ENCODE results near the gene DUSP8. TPM values are rescaled to one million over a fixed set of nuclear protein-coding genes. Genes with fewer than 3 reads are reported as not detected.

DUSP8 gene
- total RNA-seq, 1 donor from 2014 or later, result 8.4 TPM

DNA sequence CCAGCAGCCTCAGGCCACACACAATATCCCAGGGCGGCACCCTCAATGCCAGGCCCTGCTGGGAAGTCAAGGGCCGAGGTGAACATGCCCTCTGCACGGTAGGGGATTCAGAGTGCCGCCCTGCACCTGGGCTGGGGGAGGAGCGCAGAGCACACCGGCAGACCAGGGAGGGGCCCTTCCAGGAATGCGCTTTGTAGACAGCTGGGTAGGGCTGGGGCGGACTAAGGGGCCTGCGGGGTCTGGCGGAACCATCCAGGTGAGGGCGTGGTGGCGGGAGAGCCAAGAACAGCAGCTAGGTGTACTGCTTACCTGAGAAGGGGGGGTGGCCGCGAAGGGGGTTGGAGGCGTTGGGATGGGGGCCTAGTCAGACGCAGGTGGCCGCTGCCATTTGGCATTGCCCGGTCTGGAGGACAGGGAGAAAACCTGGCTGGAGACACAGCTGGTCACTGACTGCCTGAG, 26.0 kb downstream of the DUSP8 start:
- peak overlapping the region; percentile 83 for H3K27ac Mint-ChIP-seq
- no peaks in the 10 kb centered on the region for H3K4me1 Mint-ChIP-seq (ENCODE audit: unreplicated experiment)
- H3K9me3 Mint-ChIP-seq, result no peaks in the 10 kb centered on the region
- DNase-seq (ENCODE audit: extremely low spot score, unreplicated experiment), result no peak
- no peak for TF ChIP-seq CTCF (conservative IDR thresholded peaks at IDR 0.05)
- no peaks in the 10 kb centered on the region for H3K36me3 Mint-ChIP-seq
- H3K4me3 Mint-ChIP-seq, result peak overlapping the region; percentile 77
- peaks cover 60% of the 10 kb centered on the region for H3K27me3 Mint-ChIP-seq

GRCh38 chr11:1545432-1545831, 26.6 kb downstream of the DUSP8 start:
- no peak for TF ChIP-seq CTCF (conservative IDR thresholded peaks at IDR 0.05)
- no peak for DNase-seq (ENCODE audit: extremely low spot score, unreplicated experiment)
- Mint-ChIP-seq H3K27ac (peak overlapping the region; percentile 83), H3K4me3 (no peak overlapping the region), H3K9me3 (no peaks in the 10 kb centered on the region), H3K36me3 (no peaks in the 10 kb centered on the region), H3K4me1 (ENCODE audit: unreplicated experiment) (no peaks in the 10 kb centered on the region), H3K27me3 (peaks cover 62% of the 10 kb centered on the region)

GRCh38 chr11:1544536-1544935, 27.5 kb downstream of the DUSP8 start:
- TF ChIP-seq CTCF (conservative IDR thresholded peaks at IDR 0.05), result no peak
- no peak for DNase-seq (ENCODE audit: extremely low spot score, unreplicated experiment)
- peaks cover 62% of the 10 kb centered on the region for H3K27me3 Mint-ChIP-seq
- H3K27ac Mint-ChIP-seq, result no peak overlapping the region
- H3K4me3 Mint-ChIP-seq, result no peak overlapping the region
- H3K9me3 Mint-ChIP-seq, result no peaks in the 10 kb centered on the region
- no peaks in the 10 kb centered on the region for H3K4me1 Mint-ChIP-seq (ENCODE audit: unreplicated experiment)
- H3K36me3 Mint-ChIP-seq, result no peaks in the 10 kb centered on the region

- Mint-ChIP-seq H3K4me1 (ENCODE audit: unreplicated experiment) (no peaks in the 10 kb centered on the region), H3K4me3 (no peak overlapping the region), H3K9me3 (no peaks in the 10 kb centered on the region), H3K27me3 (peaks cover 58% of the 10 kb centered on the region), H3K36me3 (no peaks in the 10 kb centered on the region), H3K27ac (no peak overlapping the region)
- TF ChIP-seq CTCF (conservative IDR thresholded peaks at IDR 0.05), result no peak
- DNase-seq (ENCODE audit: extremely low spot score, unreplicated experiment), result no peak
Measured at GRCh38 chr11:1543606-1544263, 28.3 kb downstream of the DUSP8 start.

DNA sequence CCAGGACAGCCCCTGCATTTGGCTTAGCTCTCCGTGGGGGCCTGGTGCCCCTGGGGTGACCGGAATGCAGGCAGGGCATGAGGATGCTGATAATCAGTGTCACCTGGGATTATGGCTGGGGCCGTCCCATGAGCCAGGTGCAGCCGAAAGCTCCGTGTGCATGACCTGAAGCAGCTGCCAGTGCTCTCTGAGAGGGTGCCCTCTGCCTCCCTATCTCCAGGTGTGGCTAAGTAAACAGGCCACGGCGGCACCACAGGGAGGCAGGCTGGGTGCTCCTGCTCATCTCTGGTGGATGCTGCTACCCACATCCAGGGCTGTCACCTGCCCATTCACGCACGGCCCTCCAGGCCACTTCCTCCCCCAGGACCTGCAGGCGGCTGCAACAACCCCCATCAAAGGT, 29.8 kb downstream of the DUSP8 start:
- Mint-ChIP-seq H3K9me3 (no peaks in the 10 kb centered on the region), H3K36me3 (no peaks in the 10 kb centered on the region), H3K4me3 (no peak overlapping the region), H3K27me3 (peaks cover 58% of the 10 kb centered on the region), H3K27ac (no peak overlapping the region), H3K4me1 (ENCODE audit: unreplicated experiment) (no peaks in the 10 kb centered on the region)
- TF ChIP-seq CTCF (conservative IDR thresholded peaks at IDR 0.05), result no peak
- DNase-seq (ENCODE audit: extremely low spot score, unreplicated experiment), result no peak

Measured in type B pancreatic cell (in vitro differentiated cells).